Omental fat pad (tissue), 4 donors: Measurements from ENCODE around the gene SLPI. TPM values are rescaled to one million over a fixed set of nuclear protein-coding genes. Genes with fewer than 3 reads are reported as not detected.

Source experiments
- ATAC-seq: fragments of 150-250 bp; one replicate; pipeline ENCODE4 v1.9.1; 2016; ENCODE audit warnings: mild to moderate bottlenecking, moderate library complexity; ENCODE audit not compliant: low FRiP score
- DNase-seq: peaks from one replicate; pipeline ENCODE4 v3.0.0-alpha.2; 2019; ENCODE audit warnings: low spot score
- total RNA-seq, 4 donors: library from RNA; depleted of rRNA; stranded (reverse); fragments of >200 nt; gene quantifications; one replicate each; pipeline ENCODE4 v1.1.0, GENCODE V29; 2016
- TF ChIP-seq, protein P1 (sequence below), 3 donors: fragments of 450-650 bp; IDR thresholded peaks; one replicate each; pipeline ENCODE4 v1.5.1; 2016 to 2017; ENCODE audit warnings: antibody characterized with exemption in 3 of 3, mild to moderate bottlenecking in 3 of 3, moderate library complexity in 2 of 3

SLPI gene
- total RNA-seq = 100 to 1,000 TPM; 114 to 505 (median 171) TPM

- peak; percentile 75 for ATAC-seq
- DNase-seq = no peak
- TF ChIP-seq, protein P1, sequence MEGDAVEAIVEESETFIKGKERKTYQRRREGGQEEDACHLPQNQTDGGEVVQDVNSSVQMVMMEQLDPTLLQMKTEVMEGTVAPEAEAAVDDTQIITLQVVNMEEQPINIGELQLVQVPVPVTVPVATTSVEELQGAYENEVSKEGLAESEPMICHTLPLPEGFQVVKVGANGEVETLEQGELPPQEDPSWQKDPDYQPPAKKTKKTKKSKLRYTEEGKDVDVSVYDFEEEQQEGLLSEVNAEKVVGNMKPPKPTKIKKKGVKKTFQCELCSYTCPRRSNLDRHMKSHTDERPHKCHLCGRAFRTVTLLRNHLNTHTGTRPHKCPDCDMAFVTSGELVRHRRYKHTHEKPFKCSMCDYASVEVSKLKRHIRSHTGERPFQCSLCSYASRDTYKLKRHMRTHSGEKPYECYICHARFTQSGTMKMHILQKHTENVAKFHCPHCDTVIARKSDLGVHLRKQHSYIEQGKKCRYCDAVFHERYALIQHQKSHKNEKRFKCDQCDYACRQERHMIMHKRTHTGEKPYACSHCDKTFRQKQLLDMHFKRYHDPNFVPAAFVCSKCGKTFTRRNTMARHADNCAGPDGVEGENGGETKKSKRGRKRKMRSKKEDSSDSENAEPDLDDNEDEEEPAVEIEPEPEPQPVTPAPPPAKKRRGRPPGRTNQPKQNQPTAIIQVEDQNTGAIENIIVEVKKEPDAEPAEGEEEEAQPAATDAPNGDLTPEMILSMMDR (IDR thresholded peaks at IDR 0.05) = no peak
Observed at GRCh38 chr20:45254383-45255262, at the start of gene SLPI. SLPI (minus strand) TSS chr20:45254564; CDS start chr20:45254543, 21 bp downstream.

- ATAC-seq (no peak), DNase-seq (no peak)
- TF ChIP-seq, protein P1 (IDR thresholded peaks at IDR 0.05) = no peak
Observed at GRCh38 chr20:45303586-45304463, 49.5 kb upstream of the SLPI start.

GRCh38 chr20:45301824-45302271 is 47.5 kb upstream of the SLPI start:
- ATAC-seq (no peak), DNase-seq (no peak)
- TF ChIP-seq, protein P1 (IDR thresholded peaks at IDR 0.05) = no peak

GRCh38 chr20:45300961-45301360 is 46.6 kb upstream of the SLPI start:
- no peak for ATAC-seq
- TF ChIP-seq, protein P1 (IDR thresholded peaks at IDR 0.05) = no peak
- no peak for DNase-seq

DNA sequence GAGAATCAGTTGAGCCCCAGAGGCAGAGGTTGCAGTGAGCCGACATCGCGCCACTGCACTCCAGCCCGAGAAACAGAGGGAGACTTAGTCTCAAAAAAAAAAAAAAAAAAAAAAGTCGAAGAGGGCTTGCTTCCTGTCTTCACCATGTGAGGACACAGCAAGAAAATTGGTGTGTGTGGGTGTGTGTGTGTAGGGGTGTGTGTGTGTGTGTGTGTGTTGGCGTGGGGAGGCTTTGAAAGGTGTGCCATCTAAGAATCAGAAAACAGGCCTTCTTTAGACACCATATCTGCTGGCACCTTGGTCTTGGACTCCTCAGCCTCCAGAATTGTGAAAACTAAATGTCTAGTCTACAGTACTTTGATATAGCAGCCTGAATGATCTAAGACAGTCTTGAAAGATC is 45.4 kb upstream of the SLPI start:
- no peak for DNase-seq
- ATAC-seq = no peak
- TF ChIP-seq, protein P1 (IDR thresholded peaks at IDR 0.05) = no peak

DNA sequence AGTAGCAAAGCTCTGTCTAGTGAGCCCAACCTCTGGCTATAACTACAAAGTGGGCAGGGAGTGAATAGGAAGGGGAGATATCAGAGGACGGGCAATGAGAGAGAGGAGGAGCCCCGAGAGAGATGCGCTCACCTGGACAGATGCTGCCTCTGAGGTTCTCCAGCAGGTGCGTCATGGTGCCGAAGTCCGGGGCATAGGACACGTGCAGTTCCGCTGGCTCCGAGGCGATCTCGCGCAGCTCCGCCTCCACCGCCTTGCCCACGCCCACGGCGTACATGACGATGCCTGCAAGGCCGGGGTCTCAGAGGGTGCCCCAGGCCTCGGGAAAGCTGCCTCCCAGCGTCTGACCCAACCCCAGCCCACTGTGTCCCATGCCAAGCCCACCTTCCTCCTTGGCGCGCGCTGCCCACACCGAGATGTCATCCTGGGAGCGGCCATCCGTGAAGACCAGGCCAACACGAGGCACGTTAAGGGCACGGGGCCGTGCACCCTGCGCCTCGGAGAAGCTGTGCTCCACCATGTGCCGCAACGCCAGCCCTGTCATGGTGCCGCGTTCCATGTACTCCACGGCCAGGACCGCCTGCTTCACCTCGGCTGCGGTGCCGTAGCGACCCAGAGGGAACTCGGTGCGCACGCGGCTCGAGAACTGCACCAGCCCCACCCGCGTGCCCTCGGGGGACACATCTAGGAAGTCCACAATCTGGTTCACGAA is 43.6 kb upstream of the SLPI start:
- ATAC-seq (no peak), DNase-seq (no peak)
- TF ChIP-seq, protein P1 (IDR thresholded peaks at IDR 0.05) = no peak
